Activated T-cell treated with anti-CD3 and anti-CD28 coated beads, Interleukin-2, amount 50 U/mL, for 48 hours (primary cell): Measurements from ENCODE around the gene ARID5A.
A peak's percentile ranks its signal among the peaks of the same experiment; 100 is the strongest.
"Not testable (repeated sequence)": the region's sequence is repeated elsewhere in the genome, so short reads cannot be mapped to it uniquely, and the experiment has no call there.

Source experiments
- DNase-seq, 2 experiments: peaks; one replicate each; pipeline ENCODE4 v3.0.0-alpha.2; 2020

Gene ARID5A

GRCh38 chr2:96557421-96557820 is 20.9 kb downstream of the ARID5A start:
- DNase-seq = not testable (repeated sequence)

- DNase-seq = no peak
These were observed 21.5 kb downstream of the ARID5A start for GRCh38 chr2:96558061-96558460.

DNA sequence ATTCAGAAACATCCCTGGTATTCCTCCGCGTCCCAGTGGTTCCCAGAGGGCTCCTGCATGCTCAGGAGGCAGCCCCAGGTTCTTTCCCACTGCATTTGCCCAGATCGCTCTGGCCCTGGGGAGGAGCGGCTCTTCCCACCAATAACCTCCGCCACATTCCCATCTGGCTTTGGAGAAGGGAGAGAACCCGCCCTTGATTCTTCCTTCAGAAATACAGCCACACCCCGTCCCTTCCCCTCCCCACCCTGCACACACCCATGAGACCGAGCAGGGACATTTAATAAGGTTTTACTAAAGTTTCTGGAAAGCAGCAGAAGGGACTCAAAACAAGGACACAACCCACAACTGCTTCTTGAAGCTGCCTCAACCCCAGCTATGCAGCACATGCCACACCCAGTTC is 21.9 kb downstream of the ARID5A start:
- DNase-seq = no peak

- DNase-seq = no peak
These were observed 27.5 kb downstream of the ARID5A start for GRCh38 chr2:96564026-96564425.

GRCh38 chr2:96564563-96564962 is 28.0 kb downstream of the ARID5A start:
- DNase-seq = no peak

DNA sequence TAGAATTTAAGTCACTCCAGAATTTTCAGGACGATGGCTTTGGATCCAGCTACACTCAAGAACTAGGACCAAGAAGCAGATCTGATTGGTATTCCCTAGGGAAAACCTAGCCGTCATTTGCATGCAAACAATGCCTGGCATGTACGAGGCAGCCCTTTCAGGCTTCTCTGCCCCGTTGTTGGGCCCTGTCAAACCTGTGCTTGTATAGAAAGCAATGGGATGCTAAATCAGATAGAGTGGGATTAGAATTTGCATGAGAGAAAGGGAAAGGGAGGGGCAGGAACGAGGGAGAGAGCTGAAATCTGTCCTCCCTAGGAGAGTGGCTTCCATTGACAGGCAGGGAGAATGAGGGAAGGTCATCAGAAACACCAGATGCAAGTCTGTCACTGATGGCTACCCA is 28.6 kb downstream of the ARID5A start:
- no peak for DNase-seq

DNA sequence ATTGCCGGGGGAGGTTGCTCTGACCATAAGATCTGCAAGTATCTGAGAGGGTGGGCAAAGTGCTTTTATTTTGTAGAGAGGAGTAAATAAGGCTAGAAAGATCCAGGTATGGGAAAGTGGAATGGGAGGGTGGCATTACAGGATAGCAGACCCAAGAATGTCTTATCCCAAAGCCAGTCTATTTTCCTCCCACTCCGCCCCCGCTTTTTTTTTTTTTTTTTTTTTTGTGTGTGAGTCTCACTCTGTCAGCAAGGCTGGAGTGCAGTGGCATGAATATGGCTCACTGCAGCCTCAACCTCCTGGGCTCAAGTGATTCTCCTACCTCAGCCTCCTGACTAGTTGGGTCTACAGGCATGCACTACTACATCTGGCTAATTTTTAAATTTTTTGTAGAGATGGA is 31.5 kb downstream of the ARID5A start:
- DNase-seq = no peak

- no peak for DNase-seq
These were observed 37.8 kb downstream of the ARID5A start for GRCh38 chr2:96574364-96574763.

DNA sequence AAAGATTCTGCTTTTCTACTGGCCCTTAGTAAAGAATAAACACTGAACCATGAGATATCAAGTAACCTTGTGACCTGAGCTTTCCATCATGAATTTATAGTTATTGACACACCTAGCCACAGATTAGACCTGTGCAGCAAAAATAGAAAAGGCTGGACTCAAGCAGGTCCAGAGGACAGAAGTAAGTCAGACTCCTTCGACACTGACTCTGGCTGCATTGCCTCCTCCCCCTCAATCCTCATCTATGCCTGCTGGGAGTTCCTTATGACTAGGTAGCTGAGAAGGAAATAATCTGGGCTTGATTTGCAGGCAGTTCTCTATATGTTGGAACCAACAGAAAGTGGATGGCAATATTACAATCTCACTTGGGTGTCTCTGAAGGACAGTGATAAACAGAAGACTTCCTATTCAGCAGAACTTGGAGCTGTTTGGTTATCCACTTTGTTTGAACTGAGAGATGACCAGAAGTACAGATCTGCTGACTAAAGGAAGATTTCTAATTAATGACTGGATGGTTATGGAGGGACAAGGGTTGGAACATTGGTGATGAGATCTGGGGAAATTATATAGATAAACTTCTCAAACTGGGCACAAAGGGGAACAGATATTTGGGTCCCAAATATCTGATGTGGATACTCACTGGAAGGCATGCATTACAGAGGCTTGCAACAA is 39.4 kb downstream of the ARID5A start:
- DNase-seq = no peak

GRCh38 chr2:96577501-96577900 is 40.9 kb downstream of the ARID5A start:
- no peak for DNase-seq

DNA sequence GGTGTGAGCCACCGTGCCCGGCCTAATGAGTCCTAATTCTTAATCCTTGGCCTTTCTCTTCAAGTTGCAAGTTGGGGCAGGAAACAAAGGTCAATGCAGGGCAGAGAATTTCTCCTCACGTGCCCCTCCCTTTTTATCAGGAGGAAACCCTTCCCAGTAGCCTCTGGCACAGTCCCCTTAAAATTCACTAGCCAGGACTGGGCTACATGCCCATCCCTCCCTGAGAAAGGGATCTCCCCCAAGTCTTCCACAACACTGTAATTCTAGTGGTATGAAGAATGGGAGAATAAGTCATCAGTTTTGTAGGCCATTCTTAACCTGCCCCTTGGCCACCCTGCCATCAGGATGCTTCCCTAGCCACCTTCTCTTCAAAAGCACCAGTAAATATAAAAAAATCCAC is 42.2 kb downstream of the ARID5A start:
- DNase-seq = no peak

- no peak for DNase-seq
These were observed 42.9 kb downstream of the ARID5A start for GRCh38 chr2:96579422-96579821.

GRCh38 chr2:96580771-96581170 is 44.2 kb downstream of the ARID5A start:
- no peak for DNase-seq

- no peak for DNase-seq
These were observed 47.5 kb downstream of the ARID5A start for GRCh38 chr2:96584017-96584416.

GRCh38 chr2:96587843-96588242 is 51.3 kb downstream of the ARID5A start:
- DNase-seq = no peak

GRCh38 chr2:96591054-96591453 is 54.5 kb downstream of the ARID5A start:
- DNase-seq = no peak

DNA sequence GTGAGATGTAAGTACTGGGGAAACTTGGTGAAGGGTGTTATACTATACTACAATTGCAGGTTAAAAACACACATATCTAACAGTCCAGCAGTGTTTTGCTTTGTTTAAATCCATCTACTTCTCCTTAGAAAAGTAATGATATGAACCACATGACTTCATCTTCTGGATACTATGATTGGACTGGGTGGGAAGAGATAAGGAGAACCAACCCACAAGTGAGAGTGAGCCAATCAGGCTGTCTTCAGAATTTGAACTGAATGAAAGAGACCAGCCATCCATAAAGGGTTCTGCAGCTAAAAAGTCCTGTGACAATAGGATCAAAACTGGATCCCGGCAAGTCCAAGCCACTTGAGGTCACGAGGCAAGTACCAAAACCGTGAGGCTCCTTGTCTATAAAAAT is 54.9 kb downstream of the ARID5A start:
- no peak for DNase-seq

DNA sequence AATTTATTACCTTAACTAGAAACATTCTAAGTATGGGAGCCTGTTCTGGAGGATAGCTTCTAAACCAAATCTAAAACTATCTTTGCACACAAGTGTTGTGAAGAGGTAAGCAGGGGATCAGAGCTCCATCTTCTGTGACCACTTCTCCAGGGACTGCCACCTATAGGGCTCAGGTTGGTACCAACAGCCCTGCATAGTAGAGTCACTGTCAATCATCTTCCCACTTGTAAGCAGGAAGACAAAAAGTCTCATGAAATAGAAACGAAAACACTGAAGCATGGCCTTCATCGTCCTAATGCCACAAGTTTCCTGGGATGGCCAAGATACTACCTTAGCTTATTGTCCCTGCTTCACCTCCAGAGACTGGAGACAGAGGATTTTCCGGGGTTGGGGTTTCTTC is 57.7 kb downstream of the ARID5A start:
- DNase-seq = no peak

GRCh38 chr2:96594691-96595152 is 58.2 kb downstream of the ARID5A start:
- peak; percentile 38 to 41 for DNase-seq

GRCh38 chr2:96596596-96596995 is 60.0 kb downstream of the ARID5A start:
- no peak for DNase-seq

DNA sequence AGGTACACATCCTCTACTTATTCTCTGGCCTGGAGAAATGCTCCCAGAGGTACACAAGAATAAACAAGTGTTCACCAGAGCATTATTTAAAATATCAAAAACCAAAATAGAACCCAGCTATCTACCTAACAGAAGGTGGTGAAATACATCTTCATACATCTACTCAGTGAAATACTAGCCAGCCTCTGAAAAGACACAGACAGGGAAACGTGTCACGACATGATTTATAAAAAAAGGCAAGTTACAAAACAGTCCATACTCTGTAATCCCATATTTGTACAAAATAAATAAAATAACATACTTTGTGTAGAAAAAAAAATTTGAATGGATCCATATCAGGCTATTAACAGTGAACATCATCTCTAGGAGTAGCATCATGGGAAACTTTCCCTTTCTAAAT is 63.4 kb downstream of the ARID5A start:
- no peak for DNase-seq

DNA sequence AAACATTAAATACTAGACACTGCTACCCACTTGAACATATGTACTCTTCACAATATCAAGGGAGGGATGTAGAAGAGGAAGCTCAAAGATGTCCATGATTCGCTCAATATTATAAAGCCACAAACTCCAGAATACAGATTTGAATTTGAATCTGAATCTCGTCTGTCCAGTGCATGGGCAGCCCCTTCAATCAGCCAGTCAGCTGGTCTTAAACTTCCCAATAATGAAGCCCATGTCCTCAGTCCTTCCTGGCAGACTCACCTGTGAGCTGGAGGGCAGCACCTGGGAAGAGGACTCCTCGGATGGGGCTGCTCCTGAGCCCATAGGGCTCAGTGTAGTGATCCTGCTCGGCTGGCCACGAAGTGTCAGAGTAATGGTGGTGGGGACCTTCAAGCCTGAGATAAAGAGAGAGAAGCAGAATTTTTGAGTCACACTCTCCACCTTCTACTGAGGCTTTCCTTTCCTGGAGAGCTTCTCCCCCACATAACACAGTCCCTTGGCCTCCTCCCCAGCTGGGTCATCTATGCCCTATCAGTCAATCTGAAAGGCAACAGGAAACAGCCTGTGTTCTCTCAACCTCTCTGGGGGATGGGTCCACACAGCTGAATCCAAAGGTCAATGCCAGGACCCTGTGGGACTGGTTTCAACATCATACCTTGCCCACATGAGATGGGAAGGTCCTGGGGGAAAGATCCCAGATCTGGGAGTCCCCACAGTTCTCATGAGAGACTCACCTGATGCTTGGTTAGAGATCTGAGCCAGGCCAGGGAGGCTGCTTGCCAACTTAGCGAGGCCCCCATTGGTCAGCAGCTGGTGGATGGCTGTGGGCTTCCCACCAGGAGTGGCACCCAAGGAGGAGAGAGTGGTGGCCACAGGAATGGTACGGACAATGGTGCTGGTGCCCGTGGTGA is 65.1 kb downstream of the ARID5A start:
- peak; percentile 35 to 36 for DNase-seq
